PC-9 (cell line): ENCODE results near the gene NADK. TPM values are rescaled to one million over a fixed set of nuclear protein-coding genes. Genes with fewer than 3 reads are reported as not detected.
"Not testable (repeated sequence)": the region's sequence is repeated elsewhere in the genome, so short reads cannot be mapped to it uniquely, and the experiment has no call there.

Experiments used
- BruUV-seq: library from RNA; stranded (reverse); fragments of 400-500 nt; replicated peaks from 2 replicates; lab custom pipeline; 2021; lab: Mats Ljungman, UMichigan
- CTCF ChIA-PET: fragments of 300-600 bp; sonication (Branson Sonifier 250); formaldehyde crosslinking; loops from one replicate; lab custom pipeline; 2022; ENCODE audit warnings: antibody characterized with exemption; lab: Charles Lee
- POLR2A ChIA-PET: fragments of 300-600 bp; sonication (Branson Sonifier 250); formaldehyde crosslinking; loops from one replicate; lab custom pipeline; 2022; ENCODE audit warnings: antibody characterized with exemption; ENCODE audit not compliant: unreplicated experiment; lab: Charles Lee
- DNase-seq, 2 experiments: peaks; one replicate each; pipeline versions ENCODE4 v3.0.0 to v3.0.0-alpha.2; 2015 to 2022; ENCODE audit warnings: mixed read lengths in 1 of 2
- H2AFZ ChIP-seq: fragments of 200-600 bp; sonication (generic); 2 replicates; pipeline ENCODE4 v1.8.1; 2017; ENCODE audit warnings: antibody characterized with exemption
- H3F3A ChIP-seq: fragments of 200-600 bp; sonication (generic); 2 replicates; pipeline ENCODE4 v1.8.1; 2017; ENCODE audit warnings: antibody characterized with exemption, mild to moderate bottlenecking, low read depth; ENCODE audit not compliant: insufficient read depth
- H3K27ac ChIP-seq: fragments of 200-600 bp; sonication (generic); 2 replicates; pipeline ENCODE4 v1.6.1; 2016; ENCODE audit warnings: mixed run types
- H3K27me3 ChIP-seq: fragments of 200-600 bp; sonication (generic); 2 replicates; pipeline ENCODE4 v1.6.1; 2016; ENCODE audit warnings: low read depth, mixed run types; ENCODE audit not compliant: insufficient read depth
- H3K36me3 ChIP-seq: fragments of 200-600 bp; sonication (generic); 2 replicates; pipeline ENCODE4 v1.6.1; 2016; ENCODE audit warnings: low read depth, mixed run types
- H3K4me1 ChIP-seq: fragments of 200-600 bp; sonication (generic); replicated peaks from 2 replicates; pipeline ENCODE4 v1.6.1; 2016; ENCODE audit warnings: mixed run types; ENCODE audit not compliant: insufficient read depth
- H3K4me2 ChIP-seq: fragments of 200-600 bp; sonication (generic); 2 replicates; pipeline ENCODE4 v1.6.1; 2017; ENCODE audit warnings: mixed run types
- H3K4me3 ChIP-seq: fragments of 200-600 bp; sonication (generic); 2 replicates; pipeline ENCODE4 v1.6.1; 2016; ENCODE audit warnings: mixed run types
- H3K79me2 ChIP-seq: fragments of 200-600 bp; sonication (generic); 2 replicates; pipeline ENCODE4 v1.6.1; 2017; ENCODE audit warnings: low read depth, mixed run types
- H3K9me2 ChIP-seq: fragments of 200-600 bp; sonication (generic); 2 replicates; pipeline ENCODE4 v1.8.1; 2017; ENCODE audit warnings: mild to moderate bottlenecking; ENCODE audit not compliant: insufficient read depth
- H3K9me3 ChIP-seq: fragments of 200-600 bp; sonication (generic); 2 replicates; pipeline ENCODE4 v1.8.1; 2016; ENCODE audit warnings: low read depth; ENCODE audit not compliant: insufficient read depth
- H4K20me1 ChIP-seq: fragments of 200-600 bp; sonication (generic); 2 replicates; pipeline ENCODE4 v1.8.1; 2017; ENCODE audit not compliant: insufficient read depth
- CTCF ChIP-seq: fragments of 200-600 bp; sonication (generic); conservative IDR thresholded peaks from 2 replicates; pipeline ENCODE4 v1.6.1; 2017; ENCODE audit warnings: mixed run types, antibody characterized with exemption, mild to moderate bottlenecking, moderate library complexity
- EZH2 ChIP-seq: fragments of 200-600 bp; sonication (generic); IDR thresholded peaks from 2 replicates; pipeline ENCODE4 v1.8.0; 2017; ENCODE audit warnings: antibody characterized with exemption, low read depth
- intact Hi-C: fragments of 100-400 bp; cut with micrococcal nuclease; formaldehyde crosslinking; loops from one replicate; pipeline ENCODE4 v1.10.0; 2022; ENCODE audit not compliant: unreplicated experiment
- total RNA-seq: library from RNA; stranded (reverse); gene quantifications from 2 replicates; pipeline ENCODE4 v1.2.3, GENCODE V29; 2021

Gene NADK
- total RNA-seq, 1 experiment from 2014 or later, result 105 TPM

GRCh38 chr1:1721201-1721600, 57.1 kb downstream of the NADK start:
- Histone ChIP-seq H3K79me2 (peaks cover 3% of the 10 kb centered on the region; the same call in 1 of the 2 replicates), H3F3A (peaks cover 6% of the 10 kb centered on the region; the same call in 1 of the 2 replicates), H2AFZ (no peak overlapping the region), H3K27ac (no peak overlapping the region), H3K4me2 (no peak overlapping the region), H3K4me3 (no peak overlapping the region), H3K4me1 (no peaks in the 10 kb centered on the region), H3K36me3 (no peaks in the 10 kb centered on the region; the same call in 1 of the 2 replicates), H3K9me3 (no peaks in the 10 kb centered on the region), H3K27me3 (no peaks in the 10 kb centered on the region), H3K9me2 (no peaks in the 10 kb centered on the region), H4K20me1 (no peaks in the 10 kb centered on the region)
- CTCF ChIA-PET, result no interaction called here
- BruUV-seq, result no TSS peak
- intact Hi-C loops, result loop anchor here (5.0 kb wide), 1 partner anchor 64 kb away; the partner anchor contains the start of gene CDK11B
- no peak for DNase-seq
- POLR2A ChIA-PET, result no interaction called here
- TF ChIP-seq CTCF, result no peak
- TF ChIP-seq EZH2, result no peak

GRCh38 chr1:1715109-1715883, 63.0 kb downstream of the NADK start:
- DNase-seq, POLR2A ChIA-PET, H3K27ac ChIP-seq: not testable (repeated sequence)

GRCh38 chr1:1707897-1708296, 70.4 kb downstream of the NADK start:
- DNase-seq, H4K20me1 ChIP-seq, H3K27ac ChIP-seq, H3K27me3 ChIP-seq, H3K4me1 ChIP-seq, intact Hi-C loops, POLR2A ChIA-PET, BruUV-seq, H3K4me3 ChIP-seq, H3K9me3 ChIP-seq, H2AFZ ChIP-seq, H3K9me2 ChIP-seq, H3K79me2 ChIP-seq, CTCF ChIA-PET, H3F3A ChIP-seq, H3K4me2 ChIP-seq, H3K36me3 ChIP-seq: not testable (repeated sequence)

More at GRCh38 chr1:1715109-1715883, 63.0 kb downstream of the NADK start:
- H3K36me3 ChIP-seq, CTCF ChIA-PET, intact Hi-C loops, H3K79me2 ChIP-seq, H3K27me3 ChIP-seq, H3K9me3 ChIP-seq, BruUV-seq, H3K4me1 ChIP-seq, H2AFZ ChIP-seq, H3K9me2 ChIP-seq, H3F3A ChIP-seq, H3K4me3 ChIP-seq, H3K4me2 ChIP-seq, H4K20me1 ChIP-seq: not testable (repeated sequence)

- H3K27me3 ChIP-seq, H3K36me3 ChIP-seq, DNase-seq, H3K9me2 ChIP-seq, intact Hi-C loops, H3F3A ChIP-seq, BruUV-seq, H3K27ac ChIP-seq, H2AFZ ChIP-seq, H4K20me1 ChIP-seq, H3K4me2 ChIP-seq, H3K4me1 ChIP-seq, H3K4me3 ChIP-seq, H3K79me2 ChIP-seq, H3K9me3 ChIP-seq, CTCF ChIA-PET, POLR2A ChIA-PET: not testable (repeated sequence)
Observed at GRCh38 chr1:1707241-1707640, 71.0 kb downstream of the NADK start.

- H3F3A ChIP-seq, BruUV-seq, H3K4me1 ChIP-seq, H3K4me3 ChIP-seq, H4K20me1 ChIP-seq, H3K9me3 ChIP-seq, H3K79me2 ChIP-seq, POLR2A ChIA-PET, DNase-seq, H3K36me3 ChIP-seq, H3K4me2 ChIP-seq, H2AFZ ChIP-seq, H3K27me3 ChIP-seq, H3K27ac ChIP-seq, H3K9me2 ChIP-seq, CTCF ChIA-PET, intact Hi-C loops: not testable (repeated sequence)
Observed at GRCh38 chr1:1705623-1706022, 72.6 kb downstream of the NADK start.

- POLR2A ChIA-PET, DNase-seq, H3K4me3 ChIP-seq, H3K27me3 ChIP-seq, BruUV-seq, H3F3A ChIP-seq, H3K4me2 ChIP-seq, H4K20me1 ChIP-seq, H3K36me3 ChIP-seq, H3K27ac ChIP-seq, intact Hi-C loops, H3K9me3 ChIP-seq, H3K79me2 ChIP-seq, CTCF ChIA-PET, H3K9me2 ChIP-seq, H3K4me1 ChIP-seq, H2AFZ ChIP-seq: not testable (repeated sequence)
Observed at GRCh38 chr1:1704284-1704957, 73.8 kb downstream of the NADK start.
